Measurements from ENCODE around the gene NME4.
"Not testable (repeated sequence)": the region's sequence is repeated elsewhere in the genome, so short reads cannot be mapped to it uniquely, and the experiment has no call there.

The NME4 gene

DNA sequence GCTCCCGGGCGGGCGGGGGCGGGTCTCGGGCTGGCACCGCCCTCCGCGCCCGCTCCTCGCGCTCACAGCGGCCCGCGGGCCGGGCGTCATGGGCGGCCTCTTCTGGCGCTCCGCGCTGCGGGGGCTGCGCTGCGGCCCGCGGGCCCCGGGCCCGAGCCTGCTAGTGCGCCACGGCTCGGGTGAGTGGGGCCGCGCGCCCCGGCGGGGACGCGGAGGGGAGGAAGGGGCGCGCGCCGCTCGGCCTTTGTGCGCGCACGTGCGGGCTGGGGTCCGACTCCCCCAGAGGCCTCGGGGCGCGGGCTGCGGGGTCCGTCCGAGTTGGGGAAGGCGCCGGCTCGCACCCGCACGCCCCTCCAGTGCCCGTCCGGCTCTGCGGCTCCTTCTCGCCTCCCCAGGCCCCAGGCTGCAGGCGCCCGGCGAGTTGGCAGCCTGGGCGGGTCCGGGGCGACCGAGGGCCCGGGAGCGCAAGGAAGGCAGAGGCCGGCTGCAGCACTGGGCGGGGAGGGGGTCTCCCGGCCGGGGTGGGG, at the start of gene NME4:
NME4 (plus strand) TSS at position 65 of the 527 bp plus-strand sequence; CDS start at position 89, 24 bp downstream.
- DNase-seq = peak; percentile 67

GRCh38 chr16:347203-347602, 49.8 kb upstream of the NME4 start:
- no peak for DNase-seq

GRCh38 chr16:348495-348894, 48.5 kb upstream of the NME4 start:
- DNase-seq = not testable (repeated sequence)

GRCh38 chr16:349211-349610, 47.8 kb upstream of the NME4 start:
- DNase-seq = no peak

GRCh38 chr16:350203-350602, 46.8 kb upstream of the NME4 start:
- no peak for DNase-seq

GRCh38 chr16:351804-352520, 45.0 kb upstream of the NME4 start:
- DNase-seq = peak; percentile 44

DNA sequence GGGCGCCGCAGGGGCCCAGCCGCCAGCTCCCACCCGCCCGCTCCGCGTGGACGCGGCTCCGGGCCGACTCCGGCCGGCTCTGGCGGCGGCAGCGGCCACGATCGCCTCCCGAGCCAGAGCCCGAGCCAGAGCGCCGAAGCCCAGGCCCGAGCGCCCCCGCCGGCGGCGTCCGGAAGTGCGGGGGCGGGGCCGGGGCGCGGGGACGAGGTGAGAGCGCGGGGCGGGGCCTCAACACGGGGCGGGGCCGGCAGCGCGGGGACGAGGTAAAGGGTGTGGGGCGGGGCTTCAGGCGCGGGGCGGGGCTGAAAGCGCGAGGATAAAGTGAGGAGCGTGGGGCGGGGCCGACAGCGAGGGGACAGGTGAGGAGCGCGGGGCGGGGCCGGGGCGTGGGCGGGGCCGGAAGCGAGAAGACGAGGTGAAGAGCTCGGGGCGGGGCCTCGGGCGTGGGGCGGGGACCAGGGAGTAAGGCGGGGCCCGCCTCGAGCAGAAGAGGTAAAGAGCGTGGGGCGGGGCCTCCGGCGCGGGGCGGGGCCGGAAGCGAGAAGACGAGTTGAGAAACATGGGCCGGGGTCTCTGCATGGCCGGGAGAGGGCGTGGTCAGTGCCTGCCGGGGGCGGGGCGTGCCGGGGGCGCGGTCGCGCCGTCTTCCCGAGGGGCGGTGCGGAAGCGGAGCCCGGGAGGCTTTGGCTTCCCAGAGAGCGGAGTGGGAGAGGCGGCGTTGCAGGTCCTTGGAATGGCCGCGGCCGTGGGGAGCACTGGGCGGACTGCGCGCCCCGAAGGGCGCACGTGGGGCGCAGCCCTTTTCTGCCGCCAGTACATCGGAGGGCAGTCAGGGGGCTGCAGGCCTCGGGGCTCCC, 44.2 kb upstream of the NME4 start, which contains the start of gene AXIN1:
AXIN1 (minus strand) TSS at position 177 of the 857 bp plus-strand sequence. CDS start 5,698 bp downstream, outside the sequence.
- DNase-seq = peak; percentile 99

DNA sequence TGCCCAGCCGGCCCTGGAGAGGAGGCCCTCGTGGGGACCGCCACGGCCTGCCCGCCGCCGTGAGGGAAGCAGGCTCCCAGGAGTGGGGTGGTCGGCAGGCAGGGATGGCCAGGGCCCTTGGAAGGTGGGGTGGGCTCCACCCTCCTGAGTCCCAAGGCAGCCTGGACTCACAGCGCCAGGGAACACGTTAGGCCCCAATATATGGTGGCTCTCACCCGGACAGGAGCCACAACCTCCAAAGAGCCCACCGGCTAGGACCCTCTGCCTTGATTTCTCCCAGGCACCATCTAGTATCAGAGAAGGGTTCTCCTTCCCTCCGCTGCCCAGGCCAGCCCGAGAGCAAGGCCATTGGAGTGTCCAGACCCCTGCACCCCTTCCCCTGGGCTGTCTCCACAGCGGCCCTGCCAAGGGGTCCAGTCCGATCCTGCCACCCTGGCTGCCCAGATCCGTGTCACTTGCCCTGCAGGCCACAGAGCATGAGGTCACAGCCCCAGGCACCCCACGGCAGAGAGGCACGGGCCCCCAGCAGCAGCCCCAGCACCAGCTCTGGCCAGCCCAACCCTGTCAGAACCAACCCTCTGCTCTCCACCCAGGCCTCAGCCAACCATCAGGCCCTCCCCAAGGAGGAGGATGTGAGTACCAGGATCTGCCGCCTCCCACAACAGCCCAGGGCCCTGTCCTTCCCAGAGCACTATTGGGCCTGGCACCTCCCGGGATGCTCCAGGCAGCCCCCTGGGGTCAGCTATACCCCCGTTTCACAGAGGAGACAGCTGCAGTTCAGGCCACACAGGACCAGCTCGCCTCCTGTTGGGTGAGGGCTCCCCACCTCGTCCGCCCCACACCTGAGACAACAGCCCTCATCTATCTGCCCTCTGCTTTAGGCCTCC, 43.4 kb upstream of the NME4 start:
- no peak for DNase-seq

- no peak for DNase-seq
Measured at GRCh38 chr16:354291-354881, 42.6 kb upstream of the NME4 start.

GRCh38 chr16:354971-355461, 42.0 kb upstream of the NME4 start:
- no peak for DNase-seq

DNA sequence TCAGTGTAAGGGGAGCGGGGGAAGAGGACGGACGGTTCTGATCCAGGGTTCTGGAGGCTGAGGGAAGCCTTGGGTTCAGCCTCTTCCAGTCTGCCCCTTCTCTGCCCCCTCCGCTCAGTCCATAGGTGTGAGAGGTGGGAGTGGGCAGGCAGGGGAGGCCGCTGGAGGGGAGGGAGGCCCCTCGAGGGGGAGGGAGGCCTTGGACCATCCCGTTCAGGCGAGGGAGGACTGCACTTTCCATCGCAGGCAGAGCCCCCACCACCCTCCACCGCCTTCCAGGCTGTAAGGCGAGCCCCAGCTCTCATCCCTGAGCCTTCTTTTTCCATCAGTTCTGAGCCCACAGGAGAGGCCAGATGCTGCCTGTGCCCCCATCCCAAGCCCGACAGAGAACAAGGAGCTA, 40.3 kb upstream of the NME4 start:
- no peak for DNase-seq

DNA sequence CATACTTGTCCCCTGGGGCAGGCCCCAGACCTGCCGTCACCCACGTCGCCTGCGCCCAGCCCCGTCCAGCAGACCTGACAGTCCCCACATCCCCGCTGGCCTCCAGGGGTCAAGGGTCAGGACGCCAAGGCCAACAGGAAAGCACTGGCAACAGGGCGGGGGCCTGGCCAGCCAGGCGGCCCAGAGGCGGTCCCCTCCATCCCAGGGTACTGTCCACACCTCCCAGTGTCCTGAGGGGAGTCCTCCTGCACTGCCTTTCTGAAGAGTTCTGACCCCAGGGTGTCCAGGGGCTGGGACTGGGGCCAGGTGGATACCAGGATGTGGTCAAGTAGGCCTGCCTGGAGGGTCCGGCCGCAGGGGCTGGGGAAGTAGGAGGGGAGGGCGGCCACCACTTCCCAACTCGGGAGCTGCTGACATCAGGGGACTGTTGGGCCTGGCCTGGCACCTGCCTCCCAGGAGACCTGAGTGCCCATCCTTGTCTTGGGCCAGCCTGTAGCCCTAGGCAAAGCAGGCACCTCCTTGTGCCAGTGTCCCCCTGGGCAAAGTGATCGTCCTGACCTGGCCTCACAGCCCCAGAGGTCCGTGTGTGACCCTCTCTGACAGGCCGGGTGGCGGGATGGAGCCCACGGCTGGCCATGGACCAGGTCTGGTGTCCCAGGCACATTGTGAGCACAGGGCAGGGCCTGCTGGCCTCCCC, 37.8 kb upstream of the NME4 start:
- no peak for DNase-seq

- no peak for DNase-seq
Measured at GRCh38 chr16:359871-360697, 36.9 kb upstream of the NME4 start.

- DNase-seq = no peak
Measured at GRCh38 chr16:360698-361336, 36.2 kb upstream of the NME4 start.

DNA sequence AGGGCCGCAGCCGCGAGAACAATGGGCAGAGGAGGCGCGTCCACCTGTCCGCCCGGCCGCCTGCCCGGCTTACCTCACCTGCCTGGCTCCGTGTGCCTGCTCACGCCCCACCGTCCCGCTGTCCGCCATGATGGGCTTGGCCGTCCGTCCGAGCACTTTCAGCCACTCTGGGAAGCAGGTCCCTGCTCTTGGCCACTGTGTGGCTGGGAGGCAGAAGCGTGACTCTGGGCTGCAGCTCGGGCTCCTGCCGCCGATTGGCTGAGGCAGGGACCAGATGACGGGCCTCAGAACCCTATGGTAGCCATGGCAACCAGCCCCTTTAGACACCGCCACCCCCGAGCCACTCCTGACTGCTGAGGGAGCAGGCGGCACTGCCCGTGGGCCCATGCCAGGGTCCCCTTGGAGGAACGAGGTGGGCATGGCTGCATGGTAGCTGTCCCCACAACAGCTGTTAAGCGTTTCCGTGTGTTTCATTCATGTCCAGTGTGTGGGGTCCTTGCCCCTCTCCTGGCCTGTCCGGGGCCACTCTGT, 35.6 kb upstream of the NME4 start:
- DNase-seq = no peak

DNA sequence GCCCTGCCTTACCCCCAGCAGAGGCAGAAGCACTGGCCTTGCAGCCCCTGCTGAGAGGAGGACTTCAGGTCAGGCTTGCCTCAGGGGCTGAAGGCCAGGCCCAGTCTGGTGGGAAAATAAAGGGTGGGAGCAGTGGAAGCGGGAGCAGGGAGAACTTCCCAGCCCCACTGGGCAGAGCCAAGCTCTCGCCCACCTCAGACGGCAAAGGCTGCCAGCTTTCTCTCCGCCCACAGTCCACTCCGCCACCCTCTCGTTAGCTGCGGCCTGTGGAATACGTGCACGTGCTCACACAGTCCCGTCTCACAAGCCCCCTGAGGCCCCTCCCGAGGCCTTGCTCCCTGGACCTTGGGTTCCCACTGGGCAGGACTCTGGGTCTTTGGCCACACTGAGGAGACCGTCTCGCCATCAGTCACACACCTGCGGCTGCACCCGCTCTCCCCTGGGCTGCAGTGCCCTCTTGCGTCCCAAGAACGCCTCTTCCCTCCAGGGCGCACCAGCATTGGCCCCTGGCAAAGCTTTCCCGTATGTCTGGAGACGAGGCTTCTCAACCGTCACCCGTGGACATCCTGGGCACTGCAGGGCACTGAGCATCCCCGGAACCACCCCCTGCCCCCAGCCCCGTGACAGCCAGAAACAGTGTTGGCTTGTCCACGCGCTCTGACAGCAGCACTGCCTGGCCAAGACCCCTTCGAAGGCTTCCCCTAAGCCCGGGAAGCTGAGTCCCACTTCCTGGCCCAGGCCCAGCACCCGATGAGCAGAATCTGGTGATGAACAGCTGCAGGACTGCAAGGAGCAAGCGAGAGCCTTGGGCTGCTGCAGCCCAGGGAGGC, 34.9 kb upstream of the NME4 start:
- peak; percentile 85 for DNase-seq

DNA sequence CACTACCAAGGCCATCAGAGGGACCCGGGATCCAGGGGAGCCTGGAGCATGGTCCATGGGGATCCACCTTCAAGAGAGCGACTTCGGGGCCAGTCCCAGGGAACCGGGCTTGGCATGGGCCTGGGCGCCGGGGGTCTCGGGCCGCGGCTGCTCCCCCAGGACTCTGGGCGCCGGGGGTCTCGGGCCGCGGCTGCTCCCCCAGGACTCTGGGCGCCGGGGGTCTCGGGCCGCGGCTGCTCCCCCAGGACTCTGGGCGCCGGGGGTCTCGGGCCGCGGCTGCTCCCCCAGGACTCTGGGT, 34.3 kb upstream of the NME4 start:
- DNase-seq = not testable (repeated sequence)

DNA sequence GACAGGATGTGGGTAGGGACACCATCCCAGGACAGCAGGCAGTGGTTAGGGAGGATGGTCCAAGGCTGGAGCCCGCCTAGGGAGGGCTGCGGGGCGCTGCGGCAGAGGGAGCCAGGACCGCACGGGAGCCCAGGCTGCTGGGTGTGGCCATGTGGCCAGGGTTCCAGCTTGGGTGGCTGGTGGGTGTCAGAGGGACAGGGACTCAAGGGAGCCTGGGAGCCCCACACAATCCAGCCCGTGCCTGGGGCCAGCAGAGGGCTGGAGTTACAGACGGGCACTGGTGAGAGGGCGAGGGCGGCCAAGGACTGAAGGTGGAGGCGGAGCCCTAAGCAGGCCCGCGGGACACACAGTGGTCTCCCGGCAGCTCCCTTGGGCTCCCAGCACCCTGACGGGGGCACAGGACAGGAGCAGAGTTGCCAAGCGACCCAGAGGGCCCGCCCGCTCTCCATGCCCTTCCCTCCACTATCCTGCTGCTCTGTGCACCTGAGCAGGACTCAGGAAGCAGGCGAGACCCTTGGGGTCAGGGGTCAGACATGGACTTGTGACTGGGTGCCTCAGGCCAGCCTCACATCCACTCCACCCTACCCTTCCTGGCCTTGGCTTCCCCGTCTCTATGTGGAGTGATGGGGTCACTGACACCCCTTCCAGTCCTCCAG, 33.8 kb upstream of the NME4 start:
- DNase-seq = no peak

Measured in OCI-M1 (cell line).